Ureter (tissue), 1 donor: ENCODE measurements around the gene ENPP4. TPM values are rescaled to one million over a fixed set of nuclear protein-coding genes. Genes with fewer than 3 reads are reported as not detected.

Source experiments
- total RNA-seq: library from RNA; stranded (reverse); gene quantifications from one replicate; pipeline ENCODE4 v1.2.4, GENCODE V29; 2023
- donor health status: DM: yes; HTN: yes; CAD: no.

Gene ENPP4
- total RNA-seq, 1 donor from 2014 or later, result 14.6 TPM

Other genes starting within 250 kb of the ENPP4 start
- 8.0 TPM for gene CLIC5, start 114.1 kb upstream of the ENPP4 start, total RNA-seq
- gene ENPP5, start 41.0 kb downstream of the ENPP4 start, total RNA-seq, result 12.5 TPM